Stimulated activated CD4-positive, alpha-beta T cell treated with anti-CD3 and anti-CD28 coated beads, Interleukin-1b, Interleukin-23, amount 100 ng/mL, for 1 hour (primary cell): ENCODE measurements around the gene TCTA.

Source experiments
- DNase-seq, 2 donors: peaks; one replicate each; pipeline ENCODE4 v3.0.0-alpha.2; 2020; ENCODE audit warnings: low read depth in 2 of 2

TCTA gene

GRCh38 chr3:49460956-49461355, 48.7 kb downstream of the TCTA start:
- DNase-seq: no peak

GRCh38 chr3:49461443-49462171, 49.4 kb downstream of the TCTA start:
- DNase-seq: no peak

GRCh38 chr3:49462222-49462621, 50.0 kb downstream of the TCTA start:
- no peak for DNase-seq

GRCh38 chr3:49465270-49466034, 53.2 kb downstream of the TCTA start:
- DNase-seq: no peak
